Nephron progenitor cell (in vitro differentiated cells): ENCODE measurements around the gene THOP1.

ENCODE experiments used
- DNase-seq: peaks from one replicate; pipeline ENCODE4 v3.0.0; 2021
- H3K27ac Mint-ChIP-seq: 2 replicates; pipeline ENCODE4 v1.8.0; 2021; ENCODE audit warnings: mild to moderate bottlenecking, moderate library complexity, mixed read lengths
- H3K27me3 Mint-ChIP-seq: 2 replicates; pipeline ENCODE4 v1.8.0; 2021; ENCODE audit warnings: mild to moderate bottlenecking, low read depth, mixed read lengths; ENCODE audit not compliant: poor library complexity
- H3K36me3 Mint-ChIP-seq: 2 replicates; pipeline ENCODE4 v1.8.0; 2021; ENCODE audit warnings: low read depth, mixed read lengths
- H3K4me1 Mint-ChIP-seq: 2 replicates; pipeline ENCODE4 v1.8.0; 2021; ENCODE audit warnings: mixed read lengths
- H3K4me3 Mint-ChIP-seq: 2 replicates; pipeline ENCODE4 v1.8.0; 2021; ENCODE audit warnings: mild to moderate bottlenecking, moderate library complexity, mixed read lengths
- H3K9me3 Mint-ChIP-seq: 2 replicates; pipeline ENCODE4 v1.8.0; 2021; ENCODE audit warnings: mild to moderate bottlenecking, moderate library complexity, mixed read lengths
- CTCF ChIP-seq: fragments of 200-600 bp; sonication (generic); IDR thresholded peaks from 2 replicates; pipeline ENCODE4 v1.5.0; 2021; ENCODE audit warnings: antibody characterized with exemption

The THOP1 gene

GRCh38 chr19:2775556-2776430 lies 9.5 kb upstream of the THOP1 start:
- Mint-ChIP-seq H3K27ac (peak overlapping the region; percentile 94), H3K4me1 (peaks cover 19% of the 10 kb centered on the region), H3K9me3 (no peaks in the 10 kb centered on the region), H3K27me3 (peaks cover 4% of the 10 kb centered on the region), H3K36me3 (peaks cover 44% of the 10 kb centered on the region), H3K4me3 (no peak overlapping the region)
- TF ChIP-seq CTCF = no peak
- no peak for DNase-seq

GRCh38 chr19:2777952-2778683 lies 7.2 kb upstream of the THOP1 start:
- Mint-ChIP-seq H3K27ac (peak overlapping the region; percentile 45), H3K9me3 (no peaks in the 10 kb centered on the region), H3K4me3 (no peak overlapping the region), H3K36me3 (peaks cover 39% of the 10 kb centered on the region), H3K27me3 (peaks cover 4% of the 10 kb centered on the region), H3K4me1 (peaks cover 37% of the 10 kb centered on the region)
- TF ChIP-seq CTCF = no peak
- DNase-seq = no peak

- H3K4me1 Mint-ChIP-seq = peaks cover 43% of the 10 kb centered on the region
- H3K36me3 Mint-ChIP-seq = peaks cover 45% of the 10 kb centered on the region
- peaks cover 4% of the 10 kb centered on the region for H3K27me3 Mint-ChIP-seq
- no peak overlapping the region for H3K27ac Mint-ChIP-seq
- no peak for DNase-seq
- peaks cover 10% of the 10 kb centered on the region for H3K9me3 Mint-ChIP-seq
- TF ChIP-seq CTCF = no peak
- no peak overlapping the region for H3K4me3 Mint-ChIP-seq
Measured at GRCh38 chr19:2779121-2779740, 6.1 kb upstream of the THOP1 start.

GRCh38 chr19:2780284-2780683 lies 5.0 kb upstream of the THOP1 start:
- peak overlapping the region; percentile 64 for H3K27ac Mint-ChIP-seq

GRCh38 chr19:2782329-2782935 lies 2.9 kb upstream of the THOP1 start:
- TF ChIP-seq CTCF = no peak
- Mint-ChIP-seq H3K27me3 (no peaks in the 10 kb centered on the region), H3K9me3 (peaks cover 10% of the 10 kb centered on the region), H3K4me3 (peak overlapping the region; percentile 92), H3K36me3 (peaks cover 27% of the 10 kb centered on the region), H3K27ac (no peak overlapping the region), H3K4me1 (peaks cover 48% of the 10 kb centered on the region)
- DNase-seq = no peak

More at GRCh38 chr19:2780284-2780683, 5.0 kb upstream of the THOP1 start:
- Mint-ChIP-seq H3K27me3 (peaks cover 1% of the 10 kb centered on the region), H3K9me3 (peaks cover 10% of the 10 kb centered on the region), H3K36me3 (peaks cover 38% of the 10 kb centered on the region), H3K4me1 (peaks cover 41% of the 10 kb centered on the region), H3K4me3 (no peak overlapping the region)
- no peak for DNase-seq
- no peak for TF ChIP-seq CTCF
